ENCODE data around the gene CD3G. TPM values are rescaled to one million over a fixed set of nuclear protein-coding genes. Genes with fewer than 3 reads are reported as not detected.

The CD3G gene
- total and polyA plus RNA-seq, 2 of the 4 experiments (the other 2 are of a cell fraction): not detected

DNA sequence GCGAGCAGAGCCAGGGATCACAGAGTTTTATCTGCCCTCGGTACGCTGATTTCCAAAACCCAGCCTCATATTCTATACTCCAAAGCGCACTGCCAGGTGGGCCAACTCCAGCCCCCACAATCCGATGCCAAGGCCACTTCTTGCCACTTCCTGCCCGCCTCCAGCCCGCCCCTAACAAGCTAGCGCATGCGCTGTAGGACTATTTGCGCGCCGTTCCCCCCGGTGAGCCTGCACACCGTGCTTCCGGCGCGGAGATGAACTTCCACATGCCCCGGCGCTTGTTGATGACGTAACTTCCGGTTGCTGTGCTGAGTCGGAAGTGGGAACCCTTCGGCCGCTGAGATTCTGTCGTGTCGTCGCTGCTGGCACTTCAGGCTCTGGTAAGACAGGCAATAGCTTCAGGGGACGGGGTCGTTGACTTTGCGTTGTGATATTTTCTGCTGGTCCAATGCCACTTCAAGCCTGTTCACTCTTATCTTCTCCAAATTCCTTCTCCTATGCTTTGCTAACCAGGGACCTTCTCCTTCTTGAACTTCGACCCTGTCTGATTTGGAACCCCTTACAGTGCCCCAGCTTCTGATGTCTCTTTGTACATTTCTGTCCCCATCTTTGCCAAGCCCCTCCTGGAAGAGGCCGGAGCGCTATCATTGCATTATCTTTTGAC lies 15.3 kb downstream of the CD3G start, which contains the start of gene UBE4A (continued):
- TF ChIP-seq, protein P1, sequence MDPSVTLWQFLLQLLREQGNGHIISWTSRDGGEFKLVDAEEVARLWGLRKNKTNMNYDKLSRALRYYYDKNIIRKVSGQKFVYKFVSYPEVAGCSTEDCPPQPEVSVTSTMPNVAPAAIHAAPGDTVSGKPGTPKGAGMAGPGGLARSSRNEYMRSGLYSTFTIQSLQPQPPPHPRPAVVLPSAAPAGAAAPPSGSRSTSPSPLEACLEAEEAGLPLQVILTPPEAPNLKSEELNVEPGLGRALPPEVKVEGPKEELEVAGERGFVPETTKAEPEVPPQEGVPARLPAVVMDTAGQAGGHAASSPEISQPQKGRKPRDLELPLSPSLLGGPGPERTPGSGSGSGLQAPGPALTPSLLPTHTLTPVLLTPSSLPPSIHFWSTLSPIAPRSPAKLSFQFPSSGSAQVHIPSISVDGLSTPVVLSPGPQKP (IDR thresholded peaks at IDR 0.05; ENCODE audit: borderline replicate concordance, low read depth, low read length): peak; percentile 59; the same call in 1 of the 2 replicates

DNA sequence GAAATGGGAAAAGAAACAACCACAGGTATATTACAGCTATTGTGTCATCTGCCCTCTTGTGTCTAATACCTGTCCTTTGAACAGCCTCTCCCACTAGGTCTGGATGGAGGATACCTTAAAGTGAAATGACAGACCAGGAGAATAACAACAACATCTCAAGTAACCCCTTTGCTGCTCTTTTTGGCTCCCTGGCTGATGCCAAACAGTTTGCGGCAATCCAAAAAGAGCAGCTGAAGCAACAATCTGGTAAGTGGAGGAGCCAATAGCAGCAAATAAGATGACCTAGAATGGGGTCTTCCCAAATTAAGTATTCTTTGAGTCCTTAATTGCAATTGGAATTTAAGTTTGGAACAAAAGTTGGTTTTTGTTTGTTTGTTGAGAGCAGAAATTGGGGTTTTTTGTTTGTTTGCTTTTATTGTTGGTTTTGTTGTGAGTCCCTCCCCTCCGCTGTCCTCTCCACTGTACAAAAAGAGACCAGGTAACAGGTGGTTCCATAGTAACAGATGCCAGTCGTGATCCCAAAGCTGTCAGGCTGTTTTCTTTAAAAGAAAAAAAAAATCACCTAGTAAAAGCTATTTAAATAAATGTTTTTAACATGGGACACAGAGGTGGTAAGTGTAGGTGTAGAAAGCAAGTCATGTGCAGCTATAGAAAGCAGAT lies 20.9 kb downstream of the CD3G start:
- H3K14ac ChIP-seq (replicated peaks; ENCODE audit: low read depth, low read length): no peak overlapping the region
- peaks cover 2% of the 10 kb centered on the region; the same call in 1 of the 2 replicates for H3K9me1 ChIP-seq (ENCODE audit: insufficient read depth, low read length)
- H3K18ac ChIP-seq (ENCODE audit: low read depth, low read length): no peak overlapping the region
- no peaks in the 10 kb centered on the region for H3K27me3 ChIP-seq (ENCODE audit: control insufficient read depth, insufficient read depth, low read length)
- POLR2A ChIA-PET (ENCODE audit: unreplicated experiment): no interaction called here
- no TSS peak for BruUV-seq (replicated peaks)
- no peak overlapping the region for H4K8ac ChIP-seq (ENCODE audit: low read depth in 2 of 2, low read length in 2 of 2)
- no peak overlapping the region for H2BK15ac ChIP-seq (ENCODE audit: low read depth, low read length)
- DNase-seq: no peak
- H3K4me3 ChIP-seq (ENCODE audit: insufficient read depth, low read depth, low read length): no peak overlapping the region
- ATAC-seq (ENCODE audit: low read depth): no peak
- no peak overlapping the region for H2BK20ac ChIP-seq (ENCODE audit: low read depth, low read length)
- in situ Hi-C loops (cut with MboI; ENCODE audit: low sequenced_read_pairs): loop anchor here (25.0 kb wide), 1 partner anchor 1003 kb away; no protein-coding TSS in a partner anchor
- H3K56ac ChIP-seq (ENCODE audit: extremely low read depth, insufficient read depth, low read length): no peak overlapping the region
- H2AK5ac ChIP-seq (ENCODE audit: low read depth, low read length): no peak overlapping the region
- H3K79me1 ChIP-seq (ENCODE audit: low read depth in 1 of 2, low read length in 2 of 2): peaks cover 24 to 32% of the 10 kb centered on the region in 2 experiments
- H2BK5ac ChIP-seq (ENCODE audit: low read depth, low read length, poor library complexity, severe bottlenecking): no peak overlapping the region
- H3K4me2 ChIP-seq (ENCODE audit: low read depth, low read length): no peak overlapping the region
- peaks cover 3% of the 10 kb centered on the region; the same call in 1 of the 2 replicates for H4K20me1 ChIP-seq (ENCODE audit: insufficient read depth, low read length)
- H4K91ac ChIP-seq (ENCODE audit: insufficient read depth, low read depth, low read length): no peak overlapping the region
- H2BK120ac ChIP-seq (ENCODE audit: low read depth, low read length): no peak overlapping the region
- H3K27ac ChIP-seq (ENCODE audit: insufficient read depth, low read length): no peak overlapping the region
- H3K9me3 ChIP-seq (ENCODE audit: control insufficient read depth, insufficient read depth, low read length): no peaks in the 10 kb centered on the region
- H3K23ac ChIP-seq (ENCODE audit: low read depth, low read length): no peak overlapping the region
- CTCF ChIA-PET: interaction anchor here (1.2 to 1.9 kb wide), 2 partner anchors 17 to 166 kb away, joined by 3 to 4 read pairs; no protein-coding TSS in a partner anchor
- no peak overlapping the region for H2AFZ ChIP-seq (replicated peaks; ENCODE audit: low read length, poor library complexity)
- no peak overlapping the region for H4K5ac ChIP-seq (ENCODE audit: low read depth, low read length)
- WGBS, 2 experiments (ENCODE audit: extremely low coverage in 2 of 2, insufficient read length in 1 of 2): no CpG with 5 or more reads among the region's 3 CpGs
- peaks cover 2% of the 10 kb centered on the region; the same call in 1 of the 2 replicates for H3K4me1 ChIP-seq (ENCODE audit: control insufficient read depth, insufficient read depth, low read length)
- no peak overlapping the region for H2AK9ac ChIP-seq (replicated peaks; ENCODE audit: low read depth, low read length, poor library complexity)
- no peak overlapping the region for H3K4ac ChIP-seq (ENCODE audit: low read depth, low read length)
- dilution Hi-C loops (cut with HindIII; ENCODE audit: low sequenced_read_pairs, unreplicated experiment): no loop called here
- intact Hi-C loops (cut with micrococcal nuclease): no loop called here
- no peak overlapping the region for H3K9ac ChIP-seq (ENCODE audit: low read depth, low read length)
- H3K36me3 ChIP-seq (ENCODE audit: control insufficient read depth, insufficient read depth, low read length): peaks cover 19% of the 10 kb centered on the region
- TF ChIP-seq SMC3 (IDR thresholded peaks at IDR 0.05; ENCODE audit: low read depth, low read length) (no peak), RAD21 (IDR thresholded peaks at IDR 0.05; ENCODE audit: low read length) (no peak), RFX5 (IDR thresholded peaks at IDR 0.05; ENCODE audit: low read depth, low read length) (no peak), CEBPB (IDR thresholded peaks at IDR 0.05; ENCODE audit: low read depth, low read length) (no peak), MAFK (IDR thresholded peaks at IDR 0.05; ENCODE audit: low read depth, low read length) (no peak), NFE2L2 (IDR thresholded peaks at IDR 0.05; ENCODE audit: low read depth, low read length) (no peak)
- TF ChIP-seq, protein P2, sequence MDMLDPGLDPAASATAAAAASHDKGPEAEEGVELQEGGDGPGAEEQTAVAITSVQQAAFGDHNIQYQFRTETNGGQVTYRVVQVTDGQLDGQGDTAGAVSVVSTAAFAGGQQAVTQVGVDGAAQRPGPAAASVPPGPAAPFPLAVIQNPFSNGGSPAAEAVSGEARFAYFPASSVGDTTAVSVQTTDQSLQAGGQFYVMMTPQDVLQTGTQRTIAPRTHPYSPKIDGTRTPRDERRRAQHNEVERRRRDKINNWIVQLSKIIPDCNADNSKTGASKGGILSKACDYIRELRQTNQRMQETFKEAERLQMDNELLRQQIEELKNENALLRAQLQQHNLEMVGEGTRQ (IDR thresholded peaks at IDR 0.05; ENCODE audit: low read depth, low read length): no peak
- TF ChIP-seq, protein P3, sequence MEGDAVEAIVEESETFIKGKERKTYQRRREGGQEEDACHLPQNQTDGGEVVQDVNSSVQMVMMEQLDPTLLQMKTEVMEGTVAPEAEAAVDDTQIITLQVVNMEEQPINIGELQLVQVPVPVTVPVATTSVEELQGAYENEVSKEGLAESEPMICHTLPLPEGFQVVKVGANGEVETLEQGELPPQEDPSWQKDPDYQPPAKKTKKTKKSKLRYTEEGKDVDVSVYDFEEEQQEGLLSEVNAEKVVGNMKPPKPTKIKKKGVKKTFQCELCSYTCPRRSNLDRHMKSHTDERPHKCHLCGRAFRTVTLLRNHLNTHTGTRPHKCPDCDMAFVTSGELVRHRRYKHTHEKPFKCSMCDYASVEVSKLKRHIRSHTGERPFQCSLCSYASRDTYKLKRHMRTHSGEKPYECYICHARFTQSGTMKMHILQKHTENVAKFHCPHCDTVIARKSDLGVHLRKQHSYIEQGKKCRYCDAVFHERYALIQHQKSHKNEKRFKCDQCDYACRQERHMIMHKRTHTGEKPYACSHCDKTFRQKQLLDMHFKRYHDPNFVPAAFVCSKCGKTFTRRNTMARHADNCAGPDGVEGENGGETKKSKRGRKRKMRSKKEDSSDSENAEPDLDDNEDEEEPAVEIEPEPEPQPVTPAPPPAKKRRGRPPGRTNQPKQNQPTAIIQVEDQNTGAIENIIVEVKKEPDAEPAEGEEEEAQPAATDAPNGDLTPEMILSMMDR (conservative IDR thresholded peaks at IDR 0.05; ENCODE audit: low read depth, low read length): no peak
- TF ChIP-seq, protein P1 (IDR thresholded peaks at IDR 0.05; ENCODE audit: borderline replicate concordance, low read depth, low read length): no peak

Measured in IMR-90 (cell line).